ENCODE results near the gene NEK1. TPM values are rescaled to one million over a fixed set of nuclear protein-coding genes. Genes with fewer than 3 reads are reported as not detected.

The NEK1 gene
- total and polyA plus RNA-seq, 2 of the 13 experiments (the other 11 are each of a cell fraction or from before 2014, with no cell fraction given): 2.9 to 5.4 TPM

DNA sequence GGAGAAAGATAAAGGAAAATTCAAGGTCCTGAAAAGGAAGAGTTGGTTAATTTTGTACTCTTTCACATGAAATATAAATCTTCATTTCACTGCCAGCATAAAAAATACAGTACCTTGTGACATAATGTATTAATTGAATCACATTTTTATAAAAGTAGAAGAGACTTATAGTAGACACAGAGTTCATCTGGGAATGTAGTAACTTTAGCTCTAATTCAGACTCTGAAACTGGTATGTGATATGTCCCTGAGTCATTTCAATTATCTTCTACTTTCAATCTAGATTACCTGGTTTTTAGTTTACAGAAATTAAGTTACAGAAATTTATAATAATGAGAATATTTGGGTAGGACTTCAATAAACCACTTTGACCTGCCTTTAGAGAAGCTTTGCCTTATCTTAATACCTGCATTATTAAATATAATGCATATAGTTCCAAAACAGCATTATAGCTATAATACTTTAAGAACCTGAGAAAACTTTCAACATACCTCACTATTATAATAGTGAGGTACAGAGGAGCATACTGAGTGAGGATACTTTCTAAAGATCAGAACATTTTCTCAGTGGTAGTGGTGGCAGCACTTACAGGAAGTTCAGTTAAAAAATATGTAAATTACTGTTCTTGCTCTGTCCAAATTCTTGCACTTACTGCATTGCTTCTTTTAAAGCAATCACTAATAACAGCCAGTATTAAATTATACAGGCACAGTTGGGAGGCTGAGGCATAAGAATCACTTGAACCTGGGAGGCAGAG lies 11.2 kb downstream of the NEK1 start:
- no peaks in the 10 kb centered on the region for H3K4me1 ChIP-seq (ENCODE audit: insufficient read depth, low read length)
- ChIA-PET POLR2A (no interaction called here), CTCF (ENCODE audit: low intra/inter-chr PET ratio, low total read pairs) (no interaction called here)
- DNase-seq (ENCODE audit: low spot score) (no peak), FAIRE-seq (no peak), ATAC-seq (no peak)
- no peaks in the 10 kb centered on the region for H3K9me3 ChIP-seq (ENCODE audit: low read length)
- H3K27ac ChIP-seq (ENCODE audit: extremely low read length, insufficient read depth, low read length): no peak overlapping the region
- no peaks in the 10 kb centered on the region; a peak in 1 of 5 replicates for H3K27me3 ChIP-seq (ENCODE audit: control insufficient read depth in 1 of 2, insufficient read depth in 2 of 2, low read length in 2 of 2)
- H4K20me1 ChIP-seq (ENCODE audit: insufficient read depth, low read length): no peaks in the 10 kb centered on the region
- BruUV-seq (replicated peaks): no TSS peak
- H3K36me3 ChIP-seq (replicated peaks in 1 of 2; ENCODE audit: control insufficient read depth in 1 of 2, insufficient read depth in 2 of 2, low read length in 2 of 2): peaks cover 0 to 15% of the 10 kb centered on the region in 2 experiments; a peak in 2 of 5 replicates
- no peak overlapping the region for H3K9ac ChIP-seq (ENCODE audit: insufficient read depth, low read depth, low read length)
- intact Hi-C loops (cut with micrococcal nuclease; ENCODE audit: unreplicated experiment): no loop called here
- H2AFZ ChIP-seq (ENCODE audit: low read length): no peak overlapping the region
- H3K4me2 ChIP-seq (ENCODE audit: low read depth, low read length): no peak overlapping the region
- no peaks in the 10 kb centered on the region for H3K79me2 ChIP-seq (ENCODE audit: insufficient read depth, low read length)
- no peak overlapping the region for H3K4me3 ChIP-seq (replicated peaks in 1 of 3; ENCODE audit: insufficient read depth in 1 of 3, low read depth in 2 of 3, low read length in 3 of 3)
- TF ChIP-seq KDM5A (IDR thresholded peaks at IDR 0.05; ENCODE audit: borderline replicate concordance, low read length): no peak
- TF ChIP-seq PAF1 (CRISPR knock-in tag; IDR thresholded peaks at IDR 0.05): no peak
- TF ChIP-seq PAWR (CRISPR knock-in tag; IDR thresholded peaks at IDR 0.05; ENCODE audit: borderline replicate concordance): no peak
- TF ChIP-seq, protein P1, sequence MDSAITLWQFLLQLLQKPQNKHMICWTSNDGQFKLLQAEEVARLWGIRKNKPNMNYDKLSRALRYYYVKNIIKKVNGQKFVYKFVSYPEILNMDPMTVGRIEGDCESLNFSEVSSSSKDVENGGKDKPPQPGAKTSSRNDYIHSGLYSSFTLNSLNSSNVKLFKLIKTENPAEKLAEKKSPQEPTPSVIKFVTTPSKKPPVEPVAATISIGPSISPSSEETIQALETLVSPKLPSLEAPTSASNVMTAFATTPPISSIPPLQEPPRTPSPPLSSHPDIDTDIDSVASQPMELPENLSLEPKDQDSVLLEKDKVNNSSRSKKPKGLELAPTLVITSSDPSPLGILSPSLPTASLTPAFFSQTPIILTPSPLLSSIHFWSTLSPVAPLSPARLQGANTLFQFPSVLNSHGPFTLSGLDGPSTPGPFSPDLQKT (CRISPR knock-in tag; IDR thresholded peaks at IDR 0.05; ENCODE audit: borderline replicate concordance): no peak
- TF ChIP-seq ZNF589 (CRISPR knock-in tag; conservative IDR thresholded peaks at IDR 0.05): no peak
- no peak for TF ChIP-seq MAF1 (CRISPR knock-in tag; IDR thresholded peaks at IDR 0.05; ENCODE audit: borderline replicate concordance)
- TF ChIP-seq, protein P2, sequence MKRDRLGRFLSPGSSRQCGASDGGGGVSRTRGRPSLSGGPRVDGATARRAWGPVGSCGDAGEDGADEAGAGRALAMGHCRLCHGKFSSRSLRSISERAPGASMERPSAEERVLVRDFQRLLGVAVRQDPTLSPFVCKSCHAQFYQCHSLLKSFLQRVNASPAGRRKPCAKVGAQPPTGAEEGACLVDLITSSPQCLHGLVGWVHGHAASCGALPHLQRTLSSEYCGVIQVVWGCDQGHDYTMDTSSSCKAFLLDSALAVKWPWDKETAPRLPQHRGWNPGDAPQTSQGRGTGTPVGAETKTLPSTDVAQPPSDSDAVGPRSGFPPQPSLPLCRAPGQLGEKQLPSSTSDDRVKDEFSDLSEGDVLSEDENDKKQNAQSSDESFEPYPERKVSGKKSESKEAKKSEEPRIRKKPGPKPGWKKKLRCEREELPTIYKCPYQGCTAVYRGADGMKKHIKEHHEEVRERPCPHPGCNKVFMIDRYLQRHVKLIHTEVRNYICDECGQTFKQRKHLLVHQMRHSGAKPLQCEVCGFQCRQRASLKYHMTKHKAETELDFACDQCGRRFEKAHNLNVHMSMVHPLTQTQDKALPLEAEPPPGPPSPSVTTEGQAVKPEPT (CRISPR knock-in tag; IDR thresholded peaks at IDR 0.05; ENCODE audit: low read depth): no peak
- no peak for TF ChIP-seq NCOA1 (CRISPR knock-in tag; IDR thresholded peaks at IDR 0.05)
- no peak for TF ChIP-seq TRIM24 (CRISPR knock-in tag; IDR thresholded peaks at IDR 0.05)
- no peak for TF ChIP-seq FLYWCH1 (CRISPR knock-in tag; IDR thresholded peaks at IDR 0.05)
- TF ChIP-seq ZNF30 (CRISPR knock-in tag; IDR thresholded peaks at IDR 0.05): no peak
- no peak for TF ChIP-seq ZNF460 (CRISPR knock-in tag; IDR thresholded peaks at IDR 0.05; ENCODE audit: borderline replicate concordance)
- TF ChIP-seq ZBTB7A (CRISPR knock-in tag; IDR thresholded peaks at IDR 0.05): no peak
- TF ChIP-seq ZSCAN21 (CRISPR knock-in tag; IDR thresholded peaks at IDR 0.05; ENCODE audit: borderline replicate concordance): no peak
- TF ChIP-seq IRX3 (CRISPR knock-in tag; IDR thresholded peaks at IDR 0.05; ENCODE audit: borderline replicate concordance, low read depth): no peak
- no peak for TF ChIP-seq ZNF496 (CRISPR knock-in tag; IDR thresholded peaks at IDR 0.05; ENCODE audit: insufficient replicate concordance)
- no peak for TF ChIP-seq POGZ (CRISPR knock-in tag; IDR thresholded peaks at IDR 0.05)
- no peak for TF ChIP-seq HNF4A (CRISPR knock-in tag; IDR thresholded peaks at IDR 0.05)
- no peak for TF ChIP-seq HMGA1 (CRISPR knock-in tag; conservative IDR thresholded peaks at IDR 0.05)
- in situ Hi-C loops (cut with HindIII; ENCODE audit: extremely low pct_ligation_motif_present, low pct_unique_long_range_greater_than_20kb): loop anchor here (25.0 kb wide), 1 partner anchor 486 kb away; the partner anchor contains the start of gene AADAT

Measured in HepG2 (cell line).